Cardiac muscle cell (in vitro differentiated cells and primary cell): ENCODE data around the gene CBY1. TPM values are rescaled to one million over a fixed set of nuclear protein-coding genes. Genes with fewer than 3 reads are reported as not detected.
A peak's percentile ranks its signal among the peaks of the same experiment; 100 is the strongest.

Experiments used
- DNase-seq, 2 donors: peaks; one replicate each; pipeline versions ENCODE4 v3.0.0 to v3.0.0-alpha.2; 2010 to 2017; ENCODE audit warnings: low read depth in 1 of 2, low spot score in 1 of 2
- H3K27ac ChIP-seq: fragments of 200-600 bp; sonication (generic); 2 replicates; pipeline ENCODE4 v1.5.1; 2016
- H3K27me3 ChIP-seq: fragments of 200-600 bp; sonication (generic); 2 replicates; pipeline ENCODE4 v1.6.0; 2016; ENCODE audit warnings: control low read depth
- H3K36me3 ChIP-seq: fragments of 200-600 bp; sonication (generic); 2 replicates; pipeline ENCODE4 v1.5.1; 2016; ENCODE audit warnings: control low read depth
- H3K4me1 ChIP-seq: fragments of 200-600 bp; sonication (generic); 2 replicates; pipeline ENCODE4 v1.8.1; 2017; ENCODE audit warnings: low read depth, mild to moderate bottlenecking, mixed run types
- H3K4me3 ChIP-seq: fragments of 200-600 bp; sonication (generic); 2 replicates; pipeline ENCODE4 v1.5.1; 2016; ENCODE audit warnings: mild to moderate bottlenecking
- H3K9me3 ChIP-seq: fragments of 200-600 bp; sonication (generic); 2 replicates; pipeline ENCODE4 v1.5.1; 2017; ENCODE audit warnings: low read depth, mild to moderate bottlenecking, control low read depth
- CTCF ChIP-seq: IDR thresholded peaks from 2 replicates; pipeline ENCODE4 v1.5.1; 2012; ENCODE audit warnings: low read depth, mild to moderate bottlenecking, low read length
- polyA plus RNA-seq: library from polyadenylated mRNA; unstranded; fragments of >200 nt; fragmentation: Nextera tagmentation; extraction: Ambion mirVana; gene quantifications from 2 replicates; pipeline ENCODE4 v1.2.1, GENCODE V29; 2016
- total RNA-seq: library from RNA; depleted of rRNA; stranded (reverse); fragments of >200 nt; gene quantifications from 2 replicates; pipeline ENCODE4 v1.2.3, GENCODE V29; 2016

CBY1 gene
- total and polyA plus RNA-seq, 2 experiments from 2014 or later = 25.9 to 84.6 TPM

GRCh38 chr22:38694940-38695339 is 38.5 kb downstream of the CBY1 start:
- Histone ChIP-seq H3K27me3 (no peaks in the 10 kb centered on the region), H3K27ac (no peak overlapping the region), H3K36me3 (peaks cover 2% of the 10 kb centered on the region), H3K9me3 (no peaks in the 10 kb centered on the region), H3K4me3 (no peak overlapping the region), H3K4me1 (peaks cover 22% of the 10 kb centered on the region)
- DNase-seq = no peak
- no peak for TF ChIP-seq CTCF

- no peaks in the 10 kb centered on the region for H3K27me3 ChIP-seq
- no peak for TF ChIP-seq CTCF
- H3K4me1 ChIP-seq = peaks cover 22% of the 10 kb centered on the region
- peaks cover 2% of the 10 kb centered on the region for H3K36me3 ChIP-seq
- no peak overlapping the region for H3K27ac ChIP-seq
- no peaks in the 10 kb centered on the region for H3K9me3 ChIP-seq
- H3K4me3 ChIP-seq = no peak overlapping the region
- peak in 1 of 2 donors; percentile 83 for DNase-seq
These were observed 40.4 kb downstream of the CBY1 start for GRCh38 chr22:38696606-38697424.

GRCh38 chr22:38697425-38698089 is 41.1 kb downstream of the CBY1 start:
- Histone ChIP-seq H3K4me3 (no peak overlapping the region), H3K27ac (peak overlapping the region; percentile 15), H3K27me3 (no peaks in the 10 kb centered on the region), H3K36me3 (no peaks in the 10 kb centered on the region), H3K4me1 (peaks cover 22% of the 10 kb centered on the region), H3K9me3 (no peaks in the 10 kb centered on the region)
- peak; percentile 25 to 80 for DNase-seq
- no peak for TF ChIP-seq CTCF

- no peak for TF ChIP-seq CTCF
- no peaks in the 10 kb centered on the region for H3K36me3 ChIP-seq
- no peaks in the 10 kb centered on the region for H3K9me3 ChIP-seq
- no peak overlapping the region for H3K27ac ChIP-seq
- H3K4me3 ChIP-seq = no peak overlapping the region
- H3K4me1 ChIP-seq = peaks cover 22% of the 10 kb centered on the region
- no peak for DNase-seq
- no peaks in the 10 kb centered on the region for H3K27me3 ChIP-seq
These were observed 42.1 kb downstream of the CBY1 start for GRCh38 chr22:38698407-38699094.

GRCh38 chr22:38699143-38699542 is 42.7 kb downstream of the CBY1 start:
- no peaks in the 10 kb centered on the region for H3K9me3 ChIP-seq
- no peak for DNase-seq
- no peak overlapping the region for H3K27ac ChIP-seq
- H3K4me3 ChIP-seq = peak overlapping the region; percentile 75
- no peaks in the 10 kb centered on the region for H3K27me3 ChIP-seq
- TF ChIP-seq CTCF = no peak
- H3K4me1 ChIP-seq = peaks cover 22% of the 10 kb centered on the region
- H3K36me3 ChIP-seq = no peaks in the 10 kb centered on the region
